ENCODE data around the gene PARS2. TPM values are rescaled to one million over a fixed set of nuclear protein-coding genes. Genes with fewer than 3 reads are reported as not detected.

PARS2 gene
- total and polyA plus RNA-seq, 4 donors, result 1.2 to 3.0 (median 2.3) TPM

DNA sequence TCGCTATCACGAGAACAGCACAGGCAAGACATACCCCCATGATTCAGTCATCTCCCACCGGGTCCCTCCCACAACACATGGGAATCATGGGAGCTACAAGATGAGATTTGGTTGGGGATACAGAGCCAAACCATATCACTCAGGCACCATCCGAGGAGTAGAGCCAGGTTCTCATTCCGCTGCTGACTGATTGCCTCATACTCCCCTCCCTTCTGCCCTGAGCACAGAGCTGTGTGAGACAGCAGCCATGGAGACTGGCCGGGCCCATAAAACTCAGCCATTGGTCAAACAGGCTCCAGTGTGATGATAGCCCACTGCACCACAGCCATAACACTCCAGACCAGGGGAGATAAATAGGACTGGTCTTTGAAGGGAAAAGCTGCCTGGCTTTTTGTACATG is 26.1 kb downstream of the PARS2 start:
- DNase-seq, result no peak
- H3K27me3 ChIP-seq (ENCODE audit: control insufficient read depth in 1 of 2, insufficient read depth in 2 of 2, low read length in 1 of 2), result no peaks in the 10 kb centered on the region
- WGBS, 2 donors, result 92 to 93% methylated on average over 6 of the region's 6 CpGs
- H3K4me3 ChIP-seq (ENCODE audit: low read length in 2 of 2), result no peak overlapping the region
- H3K4me1 ChIP-seq (ENCODE audit: control insufficient read depth in 1 of 2, insufficient read depth in 2 of 2, low read length in 2 of 2), result no peaks in the 10 kb centered on the region
- no peaks in the 10 kb centered on the region for H3K9me3 ChIP-seq (ENCODE audit: control insufficient read depth, low read length)
- peaks cover 0 to 13% of the 10 kb centered on the region in 2 donors for H3K36me3 ChIP-seq (ENCODE audit: control insufficient read depth in 1 of 2, insufficient read depth in 2 of 2, low read length in 1 of 2)
- intact Hi-C loops (cut with DNase I), result no loop called here
- H3K27ac ChIP-seq (ENCODE audit: low read depth in 1 of 2, low read length in 2 of 2), result no peak overlapping the region
- no peak for ATAC-seq (ENCODE audit: low FRiP score)

DNA sequence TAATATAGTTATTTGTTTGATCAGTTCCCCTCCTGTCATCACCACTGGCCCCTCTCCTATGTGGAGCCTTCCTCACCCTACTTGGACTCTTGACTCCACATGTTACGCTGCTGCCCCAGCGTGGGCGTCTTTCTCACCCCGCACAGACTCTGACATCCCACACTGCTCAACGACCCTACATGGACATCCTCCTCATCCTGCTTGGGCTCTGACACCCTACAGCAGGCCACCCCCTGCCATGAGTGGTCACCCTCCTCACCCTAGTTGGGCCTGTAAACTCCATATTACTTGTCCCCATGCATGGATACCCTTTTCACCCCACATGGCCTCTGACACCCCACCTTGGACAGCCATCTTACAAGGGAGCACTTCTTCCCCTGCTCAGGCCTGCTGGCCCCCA is 27.6 kb downstream of the PARS2 start:
- ATAC-seq (ENCODE audit: low FRiP score) (no peak), DNase-seq (no peak)
- intact Hi-C loops (cut with DNase I), result no loop called here
- Histone ChIP-seq H3K27me3 (ENCODE audit: control insufficient read depth in 1 of 2, insufficient read depth in 2 of 2, low read length in 1 of 2) (no peaks in the 10 kb centered on the region), H3K27ac (ENCODE audit: low read depth in 1 of 2, low read length in 2 of 2) (no peak overlapping the region), H3K9me3 (ENCODE audit: control insufficient read depth, low read length) (no peaks in the 10 kb centered on the region), H3K36me3 (ENCODE audit: control insufficient read depth in 1 of 2, insufficient read depth in 2 of 2, low read length in 1 of 2) (peaks cover 0 to 10% of the 10 kb centered on the region in 2 donors), H3K4me3 (ENCODE audit: low read length in 2 of 2) (no peak overlapping the region), H3K4me1 (ENCODE audit: control insufficient read depth in 1 of 2, insufficient read depth in 2 of 2, low read length in 2 of 2) (no peaks in the 10 kb centered on the region)
- WGBS, 2 donors, result 95% methylated on average over 5 of the region's 5 CpGs

DNA sequence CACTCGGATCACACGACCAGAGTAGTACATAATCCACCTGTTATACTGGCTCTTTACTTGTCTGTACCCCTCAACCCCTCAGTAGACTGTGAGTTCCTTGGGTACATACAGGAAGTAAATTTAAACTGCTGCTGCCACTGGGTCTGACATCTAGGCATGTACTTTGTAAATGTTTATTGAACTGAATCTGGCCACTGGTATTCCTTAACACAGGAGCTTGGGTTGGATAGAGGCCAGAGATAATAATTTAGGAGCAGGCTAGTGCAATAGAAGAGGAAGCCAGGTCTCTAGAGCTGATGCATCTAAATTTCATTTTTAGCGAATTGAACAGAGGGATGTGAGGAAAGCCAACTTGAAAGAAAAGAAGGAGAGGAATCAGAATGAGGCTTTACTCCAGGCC is 36.3 kb downstream of the PARS2 start:
- intact Hi-C loops (cut with DNase I), result no loop called here
- peaks cover 2 to 9% of the 10 kb centered on the region in 2 donors for H3K36me3 ChIP-seq (ENCODE audit: control insufficient read depth in 1 of 2, insufficient read depth in 2 of 2, low read length in 1 of 2)

DNA sequence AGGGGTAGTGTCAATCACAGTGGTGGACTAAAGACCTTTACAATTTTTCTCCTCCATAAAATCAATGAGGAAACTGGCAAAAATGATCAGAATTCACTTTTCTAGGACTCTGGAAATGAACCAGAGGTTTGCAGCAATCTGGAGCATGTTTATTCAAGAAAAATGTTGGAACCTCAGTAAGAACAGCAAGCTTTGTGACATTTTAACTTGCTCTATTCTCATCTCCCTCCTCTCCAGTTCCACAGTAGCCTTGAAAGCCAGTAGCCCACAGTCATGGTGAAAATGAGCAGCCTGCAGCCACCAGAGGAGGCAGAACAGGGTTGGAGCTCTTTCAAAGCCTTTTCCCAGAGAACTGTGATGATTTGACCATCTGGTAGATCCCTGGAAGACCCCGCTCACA is 39.6 kb downstream of the PARS2 start:
- no peaks in the 10 kb centered on the region for H3K4me1 ChIP-seq (ENCODE audit: control insufficient read depth in 1 of 2, insufficient read depth in 2 of 2, low read length in 2 of 2)
- ATAC-seq (ENCODE audit: low FRiP score) (no peak), DNase-seq (no peak)
- H3K9me3 ChIP-seq (ENCODE audit: control insufficient read depth, low read length), result no peaks in the 10 kb centered on the region
- WGBS, 2 donors, result 89 to 100% methylated on average over 1 of the region's 1 CpG
- H3K27ac ChIP-seq (ENCODE audit: low read depth in 1 of 2, low read length in 2 of 2), result no peak overlapping the region
- H3K36me3 ChIP-seq (ENCODE audit: control insufficient read depth in 1 of 2, insufficient read depth in 2 of 2, low read length in 1 of 2), result peaks cover 3 to 13% of the 10 kb centered on the region in 2 donors
- no peak overlapping the region for H3K4me3 ChIP-seq (ENCODE audit: low read length in 2 of 2)
- intact Hi-C loops (cut with DNase I), result no loop called here
- no peaks in the 10 kb centered on the region for H3K27me3 ChIP-seq (ENCODE audit: control insufficient read depth in 1 of 2, insufficient read depth in 2 of 2, low read length in 1 of 2)

More for the DNA sequence above, 36.3 kb downstream of the PARS2 start:
- DNase-seq, result no peak
- peak overlapping the region in 1 of 2 donors; percentile 19 for H3K27ac ChIP-seq (ENCODE audit: low read depth in 1 of 2, low read length in 2 of 2)
- no peak overlapping the region for H3K4me3 ChIP-seq (ENCODE audit: low read length in 2 of 2)
- ATAC-seq (ENCODE audit: low FRiP score), result no peak
- H3K27me3 ChIP-seq (ENCODE audit: control insufficient read depth in 1 of 2, insufficient read depth in 2 of 2, low read length in 1 of 2), result no peaks in the 10 kb centered on the region
- no peaks in the 10 kb centered on the region for H3K9me3 ChIP-seq (ENCODE audit: control insufficient read depth, low read length)
- H3K4me1 ChIP-seq (ENCODE audit: control insufficient read depth in 1 of 2, insufficient read depth in 2 of 2, low read length in 2 of 2), result no peaks in the 10 kb centered on the region
- WGBS, 2 donors, result 45 to 52% methylated on average over 3 of the region's 3 CpGs

DNA sequence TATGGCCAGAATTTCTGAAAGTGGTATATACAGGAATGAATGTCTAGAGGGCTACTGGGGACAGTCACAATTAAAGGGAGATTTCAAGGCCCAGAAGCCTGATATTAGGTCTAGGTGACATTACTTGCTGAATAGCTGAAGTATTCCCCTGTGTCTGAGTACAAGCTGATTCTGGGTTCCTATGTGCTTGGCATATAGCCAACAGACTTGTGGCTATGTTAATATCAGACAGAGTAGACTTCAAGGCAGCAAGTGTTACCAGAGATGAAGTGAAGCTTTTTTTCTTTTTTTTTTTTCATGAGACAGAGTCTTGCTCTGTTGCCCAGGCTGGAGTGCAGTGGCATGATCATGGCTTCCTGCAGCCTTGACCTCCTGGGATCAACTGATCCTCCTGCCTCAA is 40.3 kb downstream of the PARS2 start:
- H3K27ac ChIP-seq (ENCODE audit: low read depth in 1 of 2, low read length in 2 of 2), result no peak overlapping the region
- intact Hi-C loops (cut with DNase I), result no loop called here
- H3K4me1 ChIP-seq (ENCODE audit: control insufficient read depth in 1 of 2, insufficient read depth in 2 of 2, low read length in 2 of 2), result no peaks in the 10 kb centered on the region
- H3K36me3 ChIP-seq (ENCODE audit: control insufficient read depth in 1 of 2, insufficient read depth in 2 of 2, low read length in 1 of 2), result peaks cover 3 to 10% of the 10 kb centered on the region in 2 donors
- DNase-seq (no peak), ATAC-seq (ENCODE audit: low FRiP score) (no peak)
- no peak overlapping the region for H3K4me3 ChIP-seq (ENCODE audit: low read length in 2 of 2)
- no peaks in the 10 kb centered on the region for H3K27me3 ChIP-seq (ENCODE audit: control insufficient read depth in 1 of 2, insufficient read depth in 2 of 2, low read length in 1 of 2)
- no peaks in the 10 kb centered on the region for H3K9me3 ChIP-seq (ENCODE audit: control insufficient read depth, low read length)

DNA sequence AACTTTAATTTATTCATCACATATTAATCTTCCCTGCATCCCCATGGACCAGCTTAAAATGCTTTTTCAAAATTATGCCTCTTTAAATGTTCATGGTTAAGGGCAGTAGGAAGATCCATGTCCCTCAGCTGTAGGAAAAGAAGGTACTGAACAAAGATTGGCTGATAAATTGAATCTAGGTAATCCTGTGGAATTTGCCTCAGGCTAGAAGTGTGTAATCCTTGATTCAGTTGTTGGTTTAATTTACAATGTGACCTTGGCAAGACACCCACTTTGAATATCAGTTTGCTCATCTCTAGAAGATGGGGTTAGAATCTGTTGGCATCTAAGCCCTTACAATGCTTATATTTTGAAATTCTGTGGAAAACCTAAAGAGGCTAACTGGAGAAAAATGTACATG is 42.6 kb downstream of the PARS2 start:
- H3K4me3 ChIP-seq (ENCODE audit: low read length in 2 of 2), result no peak overlapping the region
- DNase-seq, result no peak
- no peaks in the 10 kb centered on the region for H3K9me3 ChIP-seq (ENCODE audit: control insufficient read depth, low read length)
- H3K4me1 ChIP-seq (ENCODE audit: control insufficient read depth in 1 of 2, insufficient read depth in 2 of 2, low read length in 2 of 2), result no peaks in the 10 kb centered on the region
- H3K27ac ChIP-seq (ENCODE audit: low read depth in 1 of 2, low read length in 2 of 2), result no peak overlapping the region
- H3K36me3 ChIP-seq (ENCODE audit: control insufficient read depth in 1 of 2, insufficient read depth in 2 of 2, low read length in 1 of 2), result peaks cover 3 to 9% of the 10 kb centered on the region in 2 donors
- ATAC-seq (ENCODE audit: low FRiP score), result no peak
- no peaks in the 10 kb centered on the region for H3K27me3 ChIP-seq (ENCODE audit: control insufficient read depth in 1 of 2, insufficient read depth in 2 of 2, low read length in 1 of 2)
- intact Hi-C loops (cut with DNase I), result no loop called here

DNA sequence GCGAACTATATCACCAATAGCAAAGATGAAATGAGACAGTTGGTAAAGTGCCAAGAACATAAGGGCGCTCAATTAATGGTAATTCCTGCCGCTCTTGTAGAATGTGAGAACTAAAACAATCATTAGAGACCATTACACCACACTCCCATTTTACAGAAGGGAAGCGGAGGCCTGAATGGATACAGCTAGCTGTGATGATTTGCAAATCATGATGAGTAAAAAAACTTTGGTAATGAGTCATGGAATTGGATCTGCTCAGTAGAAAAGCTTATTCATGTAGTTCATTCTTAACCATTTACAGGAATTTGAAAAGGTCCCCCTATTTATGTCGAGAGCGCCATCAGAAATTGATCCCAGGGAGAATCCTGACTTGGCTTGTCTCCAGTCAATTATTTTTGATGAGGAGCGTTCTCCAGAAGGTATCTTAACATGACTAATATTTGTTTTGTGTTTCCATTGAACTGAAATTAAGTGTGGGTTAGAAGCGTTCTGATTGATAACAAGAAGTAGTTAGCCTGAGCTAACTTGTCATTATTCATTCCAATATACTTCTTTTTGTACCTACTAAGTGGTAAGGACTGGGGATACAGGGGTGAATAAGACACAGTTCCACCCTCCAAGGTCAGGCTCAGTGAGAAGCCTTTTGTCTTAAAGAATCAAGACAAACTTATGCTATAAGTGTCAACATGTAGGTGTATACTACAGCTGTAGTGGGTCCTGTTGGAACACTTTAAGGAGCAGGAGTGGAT is 47.9 kb downstream of the PARS2 start:
- 41 to 48% methylated on average over 8 of the region's 8 CpGs for WGBS, 2 donors
- Histone ChIP-seq H3K9me3 (ENCODE audit: control insufficient read depth, low read length) (no peaks in the 10 kb centered on the region), H3K27me3 (ENCODE audit: control insufficient read depth in 1 of 2, insufficient read depth in 2 of 2, low read length in 1 of 2) (no peaks in the 10 kb centered on the region), H3K4me1 (ENCODE audit: control insufficient read depth in 1 of 2, insufficient read depth in 2 of 2, low read length in 2 of 2) (no peaks in the 10 kb centered on the region), H3K27ac (ENCODE audit: low read depth in 1 of 2, low read length in 2 of 2) (no peak overlapping the region), H3K36me3 (ENCODE audit: control insufficient read depth in 1 of 2, insufficient read depth in 2 of 2, low read length in 1 of 2) (no peaks in the 10 kb centered on the region), H3K4me3 (ENCODE audit: low read length in 2 of 2) (peak overlapping the region; percentile 55 to 67)
- ATAC-seq (ENCODE audit: low FRiP score), result no peak
- intact Hi-C loops (cut with DNase I), result loop anchor here (10.0 kb wide), 2 partner anchors 172 to 222 kb away; partner anchors contain the start of gene ACOT11 (in 1 of the 2)
- DNase-seq, result no peak

DNA sequence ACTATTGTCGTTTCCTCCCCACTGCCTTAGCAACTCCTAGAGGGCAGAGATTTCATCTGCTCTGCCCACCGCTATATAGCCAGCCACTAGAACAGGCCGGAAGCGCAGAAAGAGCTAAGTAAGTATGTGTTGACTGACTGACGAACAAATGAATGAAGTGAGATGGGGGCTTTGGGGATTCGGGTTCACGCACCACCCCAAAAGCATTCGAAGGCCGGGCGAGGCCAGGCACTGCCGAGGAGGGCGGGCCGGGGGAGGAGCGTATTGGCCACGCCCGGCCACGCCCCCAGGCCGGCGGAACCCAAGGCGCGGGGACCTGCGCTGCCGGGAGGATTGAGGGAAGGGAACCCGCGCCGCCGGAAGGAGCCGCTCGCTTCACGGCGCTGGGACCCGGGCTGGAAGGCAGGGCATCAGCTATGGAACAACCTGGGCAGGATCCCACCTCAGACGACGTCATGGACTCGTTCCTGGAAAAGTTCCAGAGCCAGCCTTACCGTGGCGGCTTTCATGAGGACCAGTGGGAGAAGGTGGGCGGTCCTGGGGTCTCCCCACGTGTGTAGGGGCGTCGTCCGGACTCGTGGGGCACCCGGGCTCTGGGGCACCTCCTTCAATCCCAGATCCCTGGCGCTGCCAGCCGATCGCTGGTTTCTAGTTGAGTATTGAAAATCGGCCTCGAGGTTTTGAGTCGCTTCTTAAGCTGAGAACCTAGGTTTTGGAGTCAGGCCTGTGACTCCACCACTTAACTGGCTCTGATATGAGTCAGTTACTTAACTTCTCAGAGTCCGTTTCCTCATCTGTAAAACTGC is 48.6 kb downstream of the PARS2 start, which contains the start of gene TTC4:
TSS of gene TTC4 (plus strand) at position 369 of the 806 bp plus-strand sequence. CDS start at position 417, 48 bp downstream.
- Histone ChIP-seq H3K27ac (ENCODE audit: low read depth in 1 of 2, low read length in 2 of 2) (peak within 1 kb of the TSS in 1 of 2 donors; percentile 69), H3K27me3 (ENCODE audit: control insufficient read depth in 1 of 2, insufficient read depth in 2 of 2, low read length in 1 of 2) (no peaks in the 10 kb centered on the region), H3K4me1 (ENCODE audit: control insufficient read depth in 1 of 2, insufficient read depth in 2 of 2, low read length in 2 of 2) (no peaks in the 10 kb centered on the region), H3K4me3 (ENCODE audit: low read length in 2 of 2) (peak within 1 kb of the TSS; percentile 55 to 67), H3K36me3 (ENCODE audit: control insufficient read depth in 1 of 2, insufficient read depth in 2 of 2, low read length in 1 of 2) (no peaks in the 10 kb centered on the region), H3K9me3 (ENCODE audit: control insufficient read depth, low read length) (no peaks in the 10 kb centered on the region)
- intact Hi-C loops (cut with DNase I), result loop anchor here (2.0 to 10.0 kb wide), 3 partner anchors 49 to 221 kb away; partner anchors contain the start of genes ACOT11 (in 1 of the 2) and PARS2 (in 1 of the 2)
- DNase-seq (peak; percentile 87 to 94), ATAC-seq (ENCODE audit: low FRiP score) (peak; percentile 98)
- 1% methylated on average over 50 to 51 of the region's 51 CpGs for WGBS, 2 donors

Measured in aorta (tissue), 5 donors.